Coronary artery (tissue), 2 donors: ENCODE results near the gene LAMTOR3.

Source experiments
- DNase-seq: peaks from one replicate; pipeline ENCODE4 v3.0.0-alpha.2; 2017; ENCODE audit warnings: low spot score
- H3K27ac ChIP-seq, 2 donors: fragments of 200-600 bp; sonication (generic); one replicate each; pipeline ENCODE4 v1.5.1; 2016 to 2019
- H3K4me3 ChIP-seq: fragments of 200-600 bp; sonication (generic); 2 replicates; pipeline ENCODE4 v1.5.1; 2016; ENCODE audit warnings: mild to moderate bottlenecking, moderate library complexity
- CTCF ChIP-seq: fragments of 200-600 bp; sonication (generic); IDR thresholded peaks from one replicate; pipeline ENCODE4 v1.5.1; 2019; ENCODE audit warnings: antibody characterized with exemption

Gene LAMTOR3

GRCh38 chr4:99855678-99856077 lies 38.5 kb downstream of the LAMTOR3 start:
- Histone ChIP-seq H3K4me3 (no peak overlapping the region), H3K27ac (no peak overlapping the region)
- DNase-seq: no peak
- TF ChIP-seq CTCF: no peak

GRCh38 chr4:99853999-99854398 lies 40.2 kb downstream of the LAMTOR3 start:
- no peak for DNase-seq
- Histone ChIP-seq H3K4me3 (no peak overlapping the region), H3K27ac (no peak overlapping the region)
- TF ChIP-seq CTCF: no peak

- TF ChIP-seq CTCF: no peak
- no peak overlapping the region for H3K27ac ChIP-seq
- H3K4me3 ChIP-seq: no peak overlapping the region
- no peak for DNase-seq
Measured at GRCh38 chr4:99853190-99853589, 41.0 kb downstream of the LAMTOR3 start.

- Histone ChIP-seq H3K4me3 (no peak overlapping the region), H3K27ac (no peak overlapping the region)
- no peak for DNase-seq
- TF ChIP-seq CTCF: no peak
Measured at GRCh38 chr4:99852199-99852749, 42.0 kb downstream of the LAMTOR3 start.

GRCh38 chr4:99848591-99849001 lies 45.6 kb downstream of the LAMTOR3 start:
- no peak for DNase-seq
- no peak for TF ChIP-seq CTCF
- H3K4me3 ChIP-seq: no peak overlapping the region
- no peak overlapping the region for H3K27ac ChIP-seq

GRCh38 chr4:99847362-99847976 lies 46.8 kb downstream of the LAMTOR3 start:
- Histone ChIP-seq H3K4me3 (no peak overlapping the region), H3K27ac (no peak overlapping the region)
- TF ChIP-seq CTCF: no peak
- DNase-seq: no peak

GRCh38 chr4:99846891-99847290 lies 47.3 kb downstream of the LAMTOR3 start:
- TF ChIP-seq CTCF: no peak
- no peak overlapping the region for H3K27ac ChIP-seq

More at GRCh38 chr4:99846891-99847290, 47.3 kb downstream of the LAMTOR3 start:
- DNase-seq: no peak
- H3K4me3 ChIP-seq: no peak overlapping the region
